22Rv1 (cell line): ENCODE measurements around the gene TMEM62.
"Not testable (repeated sequence)": the region's sequence is repeated elsewhere in the genome, so short reads cannot be mapped to it uniquely, and the experiment has no call there.

Source experiments
- H3K27ac ChIP-seq: fragments of 450-650 bp; 2 replicates; pipeline ENCODE4 v1.5.1; 2017
- ZFX ChIP-seq: fragments of 450-650 bp; IDR thresholded peaks from 2 replicates; pipeline ENCODE4 v1.6.1; 2017; ENCODE audit warnings: antibody characterized with exemption, borderline replicate concordance
- TF ChIP-seq, protein P1 (sequence below): fragments of 450-650 bp; IDR thresholded peaks from 2 replicates; pipeline ENCODE4 v1.5.1; 2017; ENCODE audit warnings: mild to moderate bottlenecking

TMEM62 gene

DNA sequence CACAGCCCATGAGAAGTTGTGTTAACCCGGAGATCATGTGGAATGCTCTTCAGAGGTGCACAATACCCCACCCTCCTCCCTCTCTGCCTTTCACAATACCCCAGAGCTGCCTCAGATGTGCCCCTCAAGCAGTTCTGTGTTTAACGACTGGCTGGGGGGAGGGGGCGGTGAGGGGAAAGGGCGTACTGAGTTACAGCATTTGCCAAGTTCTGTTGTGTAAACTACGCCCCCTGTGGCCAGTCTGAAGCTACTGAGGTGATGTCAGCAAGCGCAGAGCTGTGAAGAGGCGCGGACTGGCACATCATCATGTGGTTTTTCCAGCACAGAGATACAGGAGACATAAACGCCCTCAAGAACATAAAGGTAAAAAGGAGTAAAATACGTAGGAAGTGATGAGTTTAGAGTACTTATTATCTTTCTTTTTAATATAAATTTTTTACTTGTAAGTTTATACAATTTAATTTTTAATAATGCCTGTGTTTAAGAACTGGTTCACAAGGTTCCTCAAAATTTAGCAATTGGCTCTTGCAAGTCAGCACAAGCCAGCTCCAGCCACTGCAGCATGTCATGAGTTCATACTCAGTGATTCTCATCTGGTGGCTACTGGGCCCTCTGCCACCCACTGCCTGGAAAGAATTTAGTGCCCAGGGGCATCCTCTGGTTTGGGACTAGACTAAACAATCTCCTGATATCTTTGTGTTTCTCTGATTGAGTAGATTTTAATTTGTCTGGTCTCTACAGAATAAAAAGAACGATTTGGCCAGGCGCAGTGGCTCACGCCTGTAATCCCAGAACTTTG, 85.7 kb downstream of the TMEM62 start:
- TF ChIP-seq ZFX, result no peak
- TF ChIP-seq, protein P1, sequence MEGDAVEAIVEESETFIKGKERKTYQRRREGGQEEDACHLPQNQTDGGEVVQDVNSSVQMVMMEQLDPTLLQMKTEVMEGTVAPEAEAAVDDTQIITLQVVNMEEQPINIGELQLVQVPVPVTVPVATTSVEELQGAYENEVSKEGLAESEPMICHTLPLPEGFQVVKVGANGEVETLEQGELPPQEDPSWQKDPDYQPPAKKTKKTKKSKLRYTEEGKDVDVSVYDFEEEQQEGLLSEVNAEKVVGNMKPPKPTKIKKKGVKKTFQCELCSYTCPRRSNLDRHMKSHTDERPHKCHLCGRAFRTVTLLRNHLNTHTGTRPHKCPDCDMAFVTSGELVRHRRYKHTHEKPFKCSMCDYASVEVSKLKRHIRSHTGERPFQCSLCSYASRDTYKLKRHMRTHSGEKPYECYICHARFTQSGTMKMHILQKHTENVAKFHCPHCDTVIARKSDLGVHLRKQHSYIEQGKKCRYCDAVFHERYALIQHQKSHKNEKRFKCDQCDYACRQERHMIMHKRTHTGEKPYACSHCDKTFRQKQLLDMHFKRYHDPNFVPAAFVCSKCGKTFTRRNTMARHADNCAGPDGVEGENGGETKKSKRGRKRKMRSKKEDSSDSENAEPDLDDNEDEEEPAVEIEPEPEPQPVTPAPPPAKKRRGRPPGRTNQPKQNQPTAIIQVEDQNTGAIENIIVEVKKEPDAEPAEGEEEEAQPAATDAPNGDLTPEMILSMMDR, result peak; percentile 28
- H3K27ac ChIP-seq, result no peak overlapping the region

DNA sequence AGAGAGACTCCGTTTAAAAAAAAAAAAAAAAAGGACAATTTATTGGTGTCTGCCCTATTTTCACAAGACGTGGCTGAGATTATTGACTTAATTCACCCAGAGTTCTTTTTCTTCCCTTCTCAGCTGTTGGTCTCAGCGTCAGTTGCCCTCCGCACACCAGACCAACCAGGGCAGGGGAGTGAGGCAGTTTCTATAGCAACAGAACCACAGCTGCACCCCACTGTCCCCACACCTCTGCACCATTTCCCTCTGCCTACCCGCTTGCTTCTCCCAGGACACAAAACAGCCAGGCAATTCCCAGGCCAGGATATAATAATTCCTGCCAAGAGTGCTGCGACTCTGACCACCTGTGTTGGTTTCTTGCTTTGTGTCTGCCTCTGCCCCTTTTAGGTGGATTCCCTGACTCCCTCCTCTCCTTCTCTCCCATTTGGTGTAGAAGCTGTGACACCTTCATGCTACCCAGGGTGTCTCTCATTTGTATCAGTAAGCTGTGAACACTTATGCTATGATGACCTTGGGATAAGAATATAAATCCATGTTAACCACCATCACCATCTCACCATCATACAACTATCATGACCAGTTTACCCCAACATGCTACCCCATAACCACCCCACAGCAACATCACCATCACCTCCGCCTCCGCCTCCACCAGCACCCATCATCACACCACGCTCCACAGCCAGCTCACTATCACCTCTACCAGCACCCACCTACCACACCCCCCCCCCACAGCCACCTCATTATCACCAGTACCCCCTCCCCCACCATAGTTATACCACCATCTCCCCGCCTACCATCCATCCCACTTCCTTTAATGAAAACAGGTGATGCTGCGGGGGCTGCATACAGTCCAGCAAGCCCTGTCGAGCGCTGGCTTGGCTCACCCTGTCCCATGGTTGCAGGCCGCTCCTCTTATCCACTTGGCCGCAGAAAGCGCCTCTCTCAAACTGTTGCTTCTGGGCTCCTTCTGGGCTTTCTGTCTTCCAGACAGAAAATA, 86.8 kb downstream of the TMEM62 start:
- no peak for TF ChIP-seq ZFX
- TF ChIP-seq, protein P1, result no peak
- no peak overlapping the region for H3K27ac ChIP-seq

DNA sequence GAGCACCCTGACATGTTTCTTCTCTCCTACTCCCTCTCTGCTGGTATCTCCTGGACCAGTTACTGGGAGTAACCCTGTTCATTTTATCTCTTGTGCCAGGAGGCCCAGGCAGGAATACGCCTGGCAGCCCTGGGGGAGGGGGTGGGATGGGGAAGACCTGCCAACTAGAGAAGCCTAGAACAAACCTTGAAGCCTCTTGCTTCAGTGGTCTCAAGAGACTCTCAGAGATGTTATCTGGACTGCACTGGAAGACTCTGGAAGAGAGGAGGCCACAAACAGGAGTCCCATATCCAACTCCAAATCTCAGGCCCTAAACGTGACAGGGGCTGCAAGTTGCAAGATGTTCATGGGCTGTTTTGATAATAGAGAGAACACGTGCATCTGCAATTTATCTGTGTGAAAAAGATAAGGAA, 87.6 kb downstream of the TMEM62 start, which contains the start of gene EPB42:
Gene EPB42, minus strand, starts transcription at position 28 of the 413 bp plus-strand sequence. CDS start 193 bp downstream, outside the sequence.
- TF ChIP-seq, protein P1, result no peak
- TF ChIP-seq ZFX, result no peak
- H3K27ac ChIP-seq, result no peak within 1 kb of the TSS

DNA sequence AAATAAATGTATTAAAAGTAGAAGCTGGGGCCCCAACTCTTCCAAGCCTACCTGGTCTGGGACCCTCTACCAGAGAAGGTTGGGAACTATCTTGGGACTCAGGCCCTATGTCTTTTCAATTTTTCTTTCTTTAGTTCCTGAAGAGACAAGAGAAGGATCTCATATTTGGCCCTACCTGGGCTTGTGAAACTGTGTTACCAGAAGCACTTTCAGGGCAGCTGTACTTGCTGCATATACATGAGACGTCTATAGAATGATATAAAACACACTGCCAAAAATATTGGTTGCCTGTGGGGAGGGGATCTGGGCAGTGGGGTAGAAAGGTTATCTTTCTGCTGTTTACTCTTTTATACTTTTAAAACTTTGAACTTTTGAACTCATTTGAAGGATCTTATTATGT, 88.0 kb downstream of the TMEM62 start:
- H3K27ac ChIP-seq, result no peak overlapping the region
- TF ChIP-seq, protein P1, result no peak
- TF ChIP-seq ZFX, result no peak

DNA sequence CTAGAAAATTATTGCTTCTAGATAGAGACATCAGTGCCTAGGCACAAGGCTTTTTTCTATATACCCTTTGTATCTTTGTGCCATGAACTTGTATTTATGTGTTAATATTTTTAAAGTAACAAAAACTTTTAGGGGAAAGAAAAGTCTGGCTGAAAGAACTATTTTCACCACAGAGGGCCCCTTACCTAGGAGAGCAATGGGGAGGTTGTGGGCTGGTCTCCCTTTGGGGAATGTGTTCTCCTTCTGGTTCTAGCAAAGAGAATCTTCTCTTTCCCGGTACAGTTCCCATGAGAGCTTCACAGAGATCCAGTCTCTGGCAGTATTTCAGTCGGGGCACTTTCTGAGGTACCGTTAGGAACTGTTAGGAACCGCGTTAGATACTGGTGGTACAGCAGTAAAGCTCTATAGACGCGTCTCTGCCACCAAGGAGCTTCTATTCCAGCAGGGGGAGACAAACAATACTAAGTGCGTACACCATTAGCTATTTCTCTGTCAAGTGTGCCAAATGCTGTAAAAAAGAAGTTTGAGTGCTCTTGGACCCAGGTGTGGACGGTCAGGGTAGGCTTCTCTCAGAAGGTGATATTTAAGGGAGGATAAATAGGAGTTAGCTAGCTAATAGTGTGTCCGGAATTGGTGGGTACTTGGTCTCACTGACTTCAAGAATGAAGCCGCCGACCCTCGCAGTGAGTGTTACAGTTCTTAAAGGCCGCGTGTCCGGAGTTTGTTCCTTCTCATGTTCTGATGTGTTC, 92.0 kb downstream of the TMEM62 start:
- H3K27ac ChIP-seq, result no peak overlapping the region
- TF ChIP-seq ZFX, result no peak
- TF ChIP-seq, protein P1, result peak; percentile 84

DNA sequence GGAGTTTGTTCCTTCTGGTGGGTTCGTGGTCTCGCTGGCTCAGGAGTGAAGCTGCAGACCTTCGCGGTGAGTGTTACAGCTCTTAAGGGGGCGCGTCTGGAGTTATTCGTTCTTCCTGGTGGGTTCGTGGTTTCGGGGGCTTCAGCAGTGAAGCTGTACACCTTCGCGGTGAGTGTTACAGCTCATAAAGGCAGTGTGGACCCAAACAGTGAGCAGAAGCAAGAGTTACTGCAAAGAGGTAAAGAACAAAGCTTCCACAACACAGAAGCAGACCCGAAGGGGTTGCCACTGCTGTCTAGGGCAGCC, 92.5 kb downstream of the TMEM62 start:
- H3K27ac ChIP-seq, result not testable (repeated sequence)
